Cardiac muscle cell (in vitro differentiated cells and primary cell): Measurements from ENCODE around the gene TMEM165. TPM values are rescaled to one million over a fixed set of nuclear protein-coding genes. Genes with fewer than 3 reads are reported as not detected.

Source experiments
- DNase-seq, 2 donors: peaks; one replicate each; pipeline versions ENCODE4 v3.0.0 to v3.0.0-alpha.2; 2010 to 2017; ENCODE audit warnings: low read depth in 1 of 2, low spot score in 1 of 2
- H3K27ac ChIP-seq: fragments of 200-600 bp; sonication (generic); 2 replicates; pipeline ENCODE4 v1.5.1; 2016
- H3K27me3 ChIP-seq: fragments of 200-600 bp; sonication (generic); 2 replicates; pipeline ENCODE4 v1.6.0; 2016; ENCODE audit warnings: control low read depth
- H3K36me3 ChIP-seq: fragments of 200-600 bp; sonication (generic); 2 replicates; pipeline ENCODE4 v1.5.1; 2016; ENCODE audit warnings: control low read depth
- H3K4me1 ChIP-seq: fragments of 200-600 bp; sonication (generic); 2 replicates; pipeline ENCODE4 v1.8.1; 2017; ENCODE audit warnings: low read depth, mild to moderate bottlenecking, mixed run types
- H3K4me3 ChIP-seq: fragments of 200-600 bp; sonication (generic); 2 replicates; pipeline ENCODE4 v1.5.1; 2016; ENCODE audit warnings: mild to moderate bottlenecking
- H3K9me3 ChIP-seq: fragments of 200-600 bp; sonication (generic); 2 replicates; pipeline ENCODE4 v1.5.1; 2017; ENCODE audit warnings: low read depth, mild to moderate bottlenecking, control low read depth
- polyA plus RNA-seq: library from polyadenylated mRNA; unstranded; fragments of >200 nt; fragmentation: Nextera tagmentation; extraction: Ambion mirVana; gene quantifications from 2 replicates; pipeline ENCODE4 v1.2.1, GENCODE V29; 2016
- total RNA-seq: library from RNA; depleted of rRNA; stranded (reverse); fragments of >200 nt; gene quantifications from 2 replicates; pipeline ENCODE4 v1.2.3, GENCODE V29; 2016
- TF ChIP-seq, protein P1 (sequence below): IDR thresholded peaks from 2 replicates; pipeline ENCODE4 v1.5.1; 2012; ENCODE audit warnings: low read depth, mild to moderate bottlenecking, low read length

Gene TMEM165
- total and polyA plus RNA-seq, 2 experiments from 2014 or later = 107 to 109 TPM

DNA sequence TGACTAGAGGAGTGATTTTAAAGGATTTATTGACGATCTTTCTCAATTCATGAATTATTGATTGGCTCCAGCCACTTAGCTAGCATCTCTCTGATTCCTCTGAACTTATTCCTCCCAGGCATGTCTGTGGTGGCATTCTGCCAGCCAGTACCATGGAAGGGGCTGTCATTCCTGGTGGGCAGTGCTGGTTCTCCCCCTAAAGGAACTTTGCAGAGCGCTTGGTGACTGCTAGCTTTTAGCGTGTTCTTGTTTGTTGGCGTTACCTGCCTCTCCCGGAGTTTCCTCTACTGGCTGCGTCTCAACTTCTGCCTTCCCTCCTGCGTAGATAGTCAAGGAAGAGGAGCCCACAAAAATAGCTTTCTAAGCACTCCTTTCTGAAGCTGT lies 30.4 kb upstream of the TMEM165 start:
- TF ChIP-seq, protein P1, sequence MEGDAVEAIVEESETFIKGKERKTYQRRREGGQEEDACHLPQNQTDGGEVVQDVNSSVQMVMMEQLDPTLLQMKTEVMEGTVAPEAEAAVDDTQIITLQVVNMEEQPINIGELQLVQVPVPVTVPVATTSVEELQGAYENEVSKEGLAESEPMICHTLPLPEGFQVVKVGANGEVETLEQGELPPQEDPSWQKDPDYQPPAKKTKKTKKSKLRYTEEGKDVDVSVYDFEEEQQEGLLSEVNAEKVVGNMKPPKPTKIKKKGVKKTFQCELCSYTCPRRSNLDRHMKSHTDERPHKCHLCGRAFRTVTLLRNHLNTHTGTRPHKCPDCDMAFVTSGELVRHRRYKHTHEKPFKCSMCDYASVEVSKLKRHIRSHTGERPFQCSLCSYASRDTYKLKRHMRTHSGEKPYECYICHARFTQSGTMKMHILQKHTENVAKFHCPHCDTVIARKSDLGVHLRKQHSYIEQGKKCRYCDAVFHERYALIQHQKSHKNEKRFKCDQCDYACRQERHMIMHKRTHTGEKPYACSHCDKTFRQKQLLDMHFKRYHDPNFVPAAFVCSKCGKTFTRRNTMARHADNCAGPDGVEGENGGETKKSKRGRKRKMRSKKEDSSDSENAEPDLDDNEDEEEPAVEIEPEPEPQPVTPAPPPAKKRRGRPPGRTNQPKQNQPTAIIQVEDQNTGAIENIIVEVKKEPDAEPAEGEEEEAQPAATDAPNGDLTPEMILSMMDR = no peak
- no peaks in the 10 kb centered on the region for H3K27me3 ChIP-seq
- no peaks in the 10 kb centered on the region for H3K4me1 ChIP-seq
- H3K36me3 ChIP-seq = no peaks in the 10 kb centered on the region
- DNase-seq = no peak
- no peaks in the 10 kb centered on the region for H3K9me3 ChIP-seq
- no peak overlapping the region for H3K4me3 ChIP-seq
- no peak overlapping the region for H3K27ac ChIP-seq

- Histone ChIP-seq H3K27me3 (no peaks in the 10 kb centered on the region), H3K4me1 (no peaks in the 10 kb centered on the region), H3K36me3 (no peaks in the 10 kb centered on the region), H3K4me3 (no peak overlapping the region), H3K9me3 (no peaks in the 10 kb centered on the region), H3K27ac (no peak overlapping the region)
- no peak for DNase-seq
- TF ChIP-seq, protein P1 = no peak
These were observed 29.1 kb upstream of the TMEM165 start for GRCh38 chr4:55366621-55367020.

GRCh38 chr4:55367084-55367722 lies 28.6 kb upstream of the TMEM165 start:
- Histone ChIP-seq H3K36me3 (no peaks in the 10 kb centered on the region), H3K9me3 (no peaks in the 10 kb centered on the region), H3K4me1 (no peaks in the 10 kb centered on the region), H3K4me3 (no peak overlapping the region), H3K27me3 (no peaks in the 10 kb centered on the region), H3K27ac (no peak overlapping the region)
- no peak for DNase-seq
- TF ChIP-seq, protein P1 = no peak

GRCh38 chr4:55369968-55370367 lies 25.8 kb upstream of the TMEM165 start:
- Histone ChIP-seq H3K4me1 (no peaks in the 10 kb centered on the region), H3K36me3 (no peaks in the 10 kb centered on the region), H3K4me3 (no peak overlapping the region), H3K27me3 (no peaks in the 10 kb centered on the region), H3K27ac (no peak overlapping the region), H3K9me3 (no peaks in the 10 kb centered on the region)
- DNase-seq = no peak
- TF ChIP-seq, protein P1 = no peak

GRCh38 chr4:55372259-55372658 lies 23.5 kb upstream of the TMEM165 start:
- Histone ChIP-seq H3K27me3 (no peaks in the 10 kb centered on the region), H3K4me3 (no peak overlapping the region), H3K4me1 (no peaks in the 10 kb centered on the region), H3K9me3 (no peaks in the 10 kb centered on the region), H3K27ac (no peak overlapping the region), H3K36me3 (no peaks in the 10 kb centered on the region)
- TF ChIP-seq, protein P1 = no peak
- DNase-seq = peak in 1 of 2 donors; percentile 76
